ENCODE results near the gene ENTREP3.

The ENTREP3 gene

GRCh38 chr1:155267373-155267772, 12.1 kb upstream of the ENTREP3 start:
- H3K27ac ChIP-seq: no peak overlapping the region
- TF ChIP-seq ZFX (IDR thresholded peaks at IDR 0.05) (no peak), CTCF (conservative IDR thresholded peaks at IDR 0.05) (no peak)

- TF ChIP-seq CTCF (conservative IDR thresholded peaks at IDR 0.05) (no peak), ZFX (IDR thresholded peaks at IDR 0.05) (no peak)
- no peak overlapping the region for H3K27ac ChIP-seq
Observed at GRCh38 chr1:155266553-155266952, 11.3 kb upstream of the ENTREP3 start.

DNA sequence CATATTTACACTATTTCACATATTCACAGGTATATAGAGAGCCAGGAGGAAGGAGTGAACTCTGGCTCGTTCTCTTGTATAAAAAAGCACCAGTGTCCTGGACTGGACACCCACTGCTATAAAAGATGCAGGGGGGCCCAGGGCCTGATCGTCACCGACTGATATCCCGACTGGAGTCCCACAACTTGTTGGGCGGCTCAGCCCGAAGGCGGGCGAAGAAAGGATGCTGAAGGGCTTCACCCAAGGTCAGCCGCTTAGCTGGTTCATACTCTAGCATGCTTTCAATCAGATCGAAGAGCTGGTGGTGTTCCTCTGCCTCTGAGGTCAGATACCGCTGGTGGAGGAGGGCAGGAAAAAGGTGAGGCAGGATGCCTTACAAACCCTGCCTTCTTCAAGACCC, 7.8 kb upstream of the ENTREP3 start:
- H3K27ac ChIP-seq: peak overlapping the region; percentile 82
- TF ChIP-seq ZFX (IDR thresholded peaks at IDR 0.05) (no peak), CTCF (conservative IDR thresholded peaks at IDR 0.05) (no peak)

- TF ChIP-seq CTCF (conservative IDR thresholded peaks at IDR 0.05) (no peak), ZFX (IDR thresholded peaks at IDR 0.05) (peak; percentile 49; the same call in 1 of the 2 replicates)
- H3K27ac ChIP-seq: peak within 1 kb of the TSS; percentile 82
Observed at GRCh38 chr1:155261852-155262673, 6.8 kb upstream of the ENTREP3 start, which contains the start of gene SCAMP3. Gene SCAMP3 (minus strand): TSS chr1:155262360. CDS start chr1:155262151, 209 bp downstream.

DNA sequence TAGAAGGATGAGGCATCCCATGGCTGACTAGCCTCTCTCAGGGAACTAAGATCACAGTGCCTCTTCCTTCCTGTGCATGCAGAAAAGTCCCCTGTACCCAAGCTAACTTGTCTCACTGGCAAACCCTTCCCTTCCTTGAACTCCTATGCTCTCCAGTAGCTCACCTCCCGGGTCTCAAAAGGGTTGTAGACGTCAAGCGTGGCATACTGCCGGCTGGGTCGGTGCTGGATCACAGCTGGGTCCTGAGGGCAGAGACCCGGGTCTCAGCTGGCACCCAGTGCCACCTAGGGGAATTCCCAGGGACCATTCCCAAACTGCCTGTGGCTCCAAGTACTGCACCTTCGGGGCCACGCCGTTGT, 6.2 kb upstream of the ENTREP3 start:
- H3K27ac ChIP-seq: peak overlapping the region; percentile 82
- no peak; the same call in 1 of the 2 replicates for TF ChIP-seq CTCF (conservative IDR thresholded peaks at IDR 0.05)
- TF ChIP-seq ZFX (IDR thresholded peaks at IDR 0.05): no peak

DNA sequence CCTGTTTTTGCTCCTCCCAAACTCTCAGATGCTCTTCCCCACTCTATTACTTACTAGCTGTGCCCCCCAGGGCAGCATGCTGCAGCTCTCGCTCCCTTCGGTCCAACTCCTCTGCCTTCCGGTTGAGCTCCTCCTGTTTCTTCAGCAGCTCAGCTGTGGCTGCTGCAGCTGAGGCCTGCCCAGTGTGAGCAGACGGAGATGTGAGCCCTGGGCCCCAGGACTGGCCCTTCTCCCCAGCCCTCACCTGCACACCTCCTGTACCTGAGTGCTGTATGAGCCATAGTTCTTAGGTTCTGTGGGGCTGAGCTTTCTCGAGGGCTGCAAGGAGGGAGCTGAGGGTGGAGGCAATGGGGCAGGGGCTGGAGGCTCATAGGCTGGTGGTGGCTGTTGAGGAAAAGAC, 5.0 kb upstream of the ENTREP3 start:
- TF ChIP-seq ZFX (IDR thresholded peaks at IDR 0.05) (no peak), CTCF (conservative IDR thresholded peaks at IDR 0.05) (no peak)
- no peak overlapping the region for H3K27ac ChIP-seq

DNA sequence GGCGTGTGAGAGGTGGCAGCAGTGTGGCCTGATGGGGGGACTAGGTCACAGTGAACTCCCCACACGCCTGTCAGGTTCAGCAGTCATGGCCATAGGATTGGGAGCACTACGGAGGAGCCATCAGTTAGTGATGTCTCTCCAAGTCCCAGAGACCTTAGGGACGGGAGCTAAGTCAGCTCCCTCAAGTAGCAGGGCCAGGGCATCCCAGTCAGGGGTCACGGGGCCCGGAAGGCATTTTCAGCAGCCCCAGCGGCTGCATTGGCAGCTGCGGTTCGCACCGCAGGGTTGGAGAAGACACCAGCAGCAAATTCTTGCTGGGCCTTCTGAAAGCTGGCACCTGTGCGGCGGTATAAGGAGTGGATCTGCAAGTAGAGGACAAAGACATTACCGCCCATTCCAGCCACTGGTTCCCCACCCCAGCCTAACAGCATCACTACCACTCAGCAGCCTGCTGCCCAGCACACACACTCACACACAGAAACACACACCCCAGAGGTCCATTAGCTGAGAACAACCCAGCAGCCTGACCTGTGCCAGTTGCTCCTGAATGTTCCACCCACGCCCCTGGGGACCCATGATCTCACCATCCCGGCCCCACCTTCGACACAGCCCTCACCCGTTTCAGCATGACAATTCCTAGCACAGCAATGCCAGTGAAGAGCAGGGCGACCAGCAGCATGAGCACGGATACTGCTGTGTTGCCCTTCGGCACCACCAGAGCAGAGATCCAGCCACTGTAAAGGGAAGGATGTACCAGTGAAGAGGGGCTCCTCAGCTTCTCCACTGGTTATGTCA, 972 bp upstream of the ENTREP3 start:
- no peak for TF ChIP-seq ZFX (IDR thresholded peaks at IDR 0.05)
- TF ChIP-seq CTCF (conservative IDR thresholded peaks at IDR 0.05): no peak
- H3K27ac ChIP-seq: no peak overlapping the region; the same call in 1 of the 2 replicates

Data from C4-2B (cell line).